Measurements from ENCODE around the gene RAPGEF5.

DNA sequence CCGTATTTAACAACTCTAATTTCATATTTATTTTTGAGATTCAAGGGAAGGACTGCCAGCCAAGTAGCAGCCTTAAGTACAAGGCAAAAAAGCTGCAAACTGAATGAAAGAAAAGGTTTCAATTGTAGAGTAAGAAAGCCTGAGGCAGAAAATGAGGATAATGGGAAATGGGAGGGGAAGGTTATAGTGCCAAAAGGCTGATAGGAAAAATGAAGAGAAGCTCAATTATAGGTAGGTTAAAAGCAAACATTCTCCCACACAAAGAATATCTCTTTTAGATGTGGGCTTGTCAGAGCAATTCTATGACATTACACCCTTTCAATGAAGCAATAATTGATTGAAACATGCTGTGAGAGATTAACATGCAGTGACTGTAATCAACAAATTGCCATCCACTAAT, 175.3 kb downstream of the RAPGEF5 start:
- TF ChIP-seq EZH2 (IDR thresholded peaks at IDR 0.05) (no peak), POLR2AphosphoS5 (IDR thresholded peaks at IDR 0.05; ENCODE audit: borderline replicate concordance, low read depth, low read length) (no peak)
